OCI-LY1 (cell line): Measurements from ENCODE around the gene CD72.

Experiments
- H2AFZ ChIP-seq: fragments of 200-600 bp; sonication (generic), shearing (Covaris generic); 2 replicates; pipeline ENCODE4 v1.6.0; 2014; ENCODE audit warnings: antibody characterized with exemption, mild to moderate bottlenecking, low read length
- H3F3A ChIP-seq: fragments of 200-600 bp; sonication (generic), shearing (Covaris generic); 2 replicates; pipeline ENCODE4 v1.6.0; 2014; ENCODE audit warnings: mild to moderate bottlenecking, antibody characterized with exemption, low read length, moderate library complexity; ENCODE audit not compliant: insufficient read depth
- H3K27ac ChIP-seq: fragments of 200-600 bp; sonication (generic); 2 replicates; pipeline ENCODE4 v1.5.1; 2014; ENCODE audit warnings: low read length, mixed run types, mild to moderate bottlenecking, low read depth; ENCODE audit not compliant: poor library complexity, severe bottlenecking
- H3K27me3 ChIP-seq: fragments of 200-600 bp; sonication (generic); 2 replicates; pipeline ENCODE4 v1.6.0; 2014; ENCODE audit warnings: antibody characterized with exemption, mild to moderate bottlenecking, low read length, moderate library complexity; ENCODE audit not compliant: insufficient read depth
- H3K36me3 ChIP-seq: fragments of 200-600 bp; sonication (generic); 2 replicates; pipeline ENCODE4 v1.6.1; 2014; ENCODE audit warnings: mild to moderate bottlenecking, antibody characterized with exemption, low read length, moderate library complexity, mixed read lengths; ENCODE audit not compliant: insufficient read depth
- H3K4me1 ChIP-seq: fragments of 200-600 bp; sonication (generic); 2 replicates; pipeline ENCODE4 v1.5.1; 2014; ENCODE audit warnings: mild to moderate bottlenecking, low read length, moderate library complexity; ENCODE audit not compliant: insufficient read depth, severe bottlenecking
- H3K4me2 ChIP-seq: fragments of 200-600 bp; sonication (generic), shearing (Covaris generic); 2 replicates; pipeline ENCODE4 v1.6.1; 2014; ENCODE audit warnings: low read length
- H3K4me3 ChIP-seq: fragments of 200-600 bp; sonication (generic); 2 replicates; pipeline ENCODE4 v1.5.1; 2014; ENCODE audit warnings: low read length, low read depth, mild to moderate bottlenecking, mixed read lengths; ENCODE audit not compliant: poor library complexity, severe bottlenecking
- H3K79me2 ChIP-seq: fragments of 200-600 bp; shearing (Covaris generic); 2 replicates; pipeline ENCODE4 v1.6.1; 2016; ENCODE audit warnings: mixed run types, low read length, mixed read lengths; ENCODE audit not compliant: insufficient read depth
- H3K9ac ChIP-seq: fragments of 200-600 bp; sonication (generic), shearing (Covaris generic); 2 replicates; pipeline ENCODE4 v1.6.1; 2014; ENCODE audit warnings: mild to moderate bottlenecking, low read length, mixed read lengths
- H3K9me2 ChIP-seq: fragments of 200-600 bp; sonication (generic), shearing (Covaris generic); 2 replicates; pipeline ENCODE4 v1.6.1; 2014; ENCODE audit warnings: low read depth, mild to moderate bottlenecking, low read length, mixed read lengths
- H3K9me3 ChIP-seq: fragments of 200-600 bp; shearing (Covaris generic); 2 replicates; pipeline ENCODE4 v1.6.1; 2014; ENCODE audit warnings: low read length, mixed read lengths
- H4K20me1 ChIP-seq: fragments of 200-600 bp; sonication (generic), shearing (Covaris generic); 2 replicates; pipeline ENCODE4 v1.6.0; 2016; ENCODE audit warnings: mild to moderate bottlenecking, low read length; ENCODE audit not compliant: insufficient read depth
- EZH2 ChIP-seq: fragments of 200-600 bp; sonication (generic), shearing (Covaris generic); IDR thresholded peaks from 2 replicates; pipeline ENCODE4 v1.8.0; 2017; ENCODE audit warnings: borderline replicate concordance, mixed run types, mild to moderate bottlenecking, antibody characterized with exemption, low read length, moderate library complexity, mixed read lengths
- TF ChIP-seq, protein P1 (sequence below): fragments of 200-600 bp; sonication (generic), shearing (Covaris generic); IDR thresholded peaks from 2 replicates; pipeline ENCODE4 v1.5.1; 2017; ENCODE audit warnings: mild to moderate bottlenecking, antibody characterized with exemption, low read length, moderate library complexity, mixed read lengths

The CD72 gene

DNA sequence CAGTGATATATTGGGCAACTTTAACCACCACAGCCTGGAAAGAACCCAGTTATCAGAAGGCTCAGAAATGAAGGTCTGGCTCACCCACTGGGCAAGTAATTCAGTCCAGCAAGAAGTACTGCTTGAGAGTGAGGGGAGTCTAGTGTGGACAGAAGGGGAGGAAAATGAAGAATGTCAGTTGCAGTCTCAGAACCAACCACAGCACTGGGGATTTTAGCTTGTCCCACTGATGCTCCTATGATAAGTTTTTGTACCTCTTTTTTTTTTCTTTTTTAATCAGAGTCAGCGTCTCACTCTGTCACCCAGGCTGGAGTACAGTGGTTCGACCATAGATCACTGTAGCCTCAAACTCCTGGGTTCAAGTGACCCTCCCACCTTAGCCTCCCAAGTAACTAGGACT lies 9.4 kb upstream of the CD72 start:
- Histone ChIP-seq H3K4me2 (no peak overlapping the region), H2AFZ (no peak overlapping the region), H3K9me2 (no peaks in the 10 kb centered on the region), H3K9me3 (no peaks in the 10 kb centered on the region), H3K36me3 (no peaks in the 10 kb centered on the region), H3K79me2 (no peaks in the 10 kb centered on the region), H4K20me1 (no peaks in the 10 kb centered on the region), H3K4me1 (no peaks in the 10 kb centered on the region), H3K27me3 (no peaks in the 10 kb centered on the region), H3K4me3 (no peak overlapping the region), H3K9ac (no peak overlapping the region), H3F3A (no peaks in the 10 kb centered on the region), H3K27ac (no peak overlapping the region)
- TF ChIP-seq EZH2 = no peak
- TF ChIP-seq, protein P1, sequence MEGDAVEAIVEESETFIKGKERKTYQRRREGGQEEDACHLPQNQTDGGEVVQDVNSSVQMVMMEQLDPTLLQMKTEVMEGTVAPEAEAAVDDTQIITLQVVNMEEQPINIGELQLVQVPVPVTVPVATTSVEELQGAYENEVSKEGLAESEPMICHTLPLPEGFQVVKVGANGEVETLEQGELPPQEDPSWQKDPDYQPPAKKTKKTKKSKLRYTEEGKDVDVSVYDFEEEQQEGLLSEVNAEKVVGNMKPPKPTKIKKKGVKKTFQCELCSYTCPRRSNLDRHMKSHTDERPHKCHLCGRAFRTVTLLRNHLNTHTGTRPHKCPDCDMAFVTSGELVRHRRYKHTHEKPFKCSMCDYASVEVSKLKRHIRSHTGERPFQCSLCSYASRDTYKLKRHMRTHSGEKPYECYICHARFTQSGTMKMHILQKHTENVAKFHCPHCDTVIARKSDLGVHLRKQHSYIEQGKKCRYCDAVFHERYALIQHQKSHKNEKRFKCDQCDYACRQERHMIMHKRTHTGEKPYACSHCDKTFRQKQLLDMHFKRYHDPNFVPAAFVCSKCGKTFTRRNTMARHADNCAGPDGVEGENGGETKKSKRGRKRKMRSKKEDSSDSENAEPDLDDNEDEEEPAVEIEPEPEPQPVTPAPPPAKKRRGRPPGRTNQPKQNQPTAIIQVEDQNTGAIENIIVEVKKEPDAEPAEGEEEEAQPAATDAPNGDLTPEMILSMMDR = no peak

DNA sequence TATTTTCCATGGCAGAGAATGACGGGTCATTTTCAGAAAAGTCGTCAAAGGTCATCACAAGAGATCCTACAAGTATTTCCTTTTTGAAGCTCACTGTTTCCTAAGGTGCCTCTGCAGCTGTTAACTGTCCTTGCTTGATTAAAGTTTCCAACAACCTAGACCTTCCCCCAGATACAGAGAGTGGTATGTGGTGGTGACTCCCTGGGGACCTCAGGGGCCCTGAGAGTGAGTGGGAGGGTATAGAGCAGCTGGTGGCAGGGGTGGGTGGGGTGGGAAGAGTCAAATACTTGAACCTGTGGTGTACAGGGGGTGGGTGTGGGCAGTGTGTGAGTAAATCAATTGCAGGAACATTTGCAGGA lies 1.6 kb upstream of the CD72 start:
- Histone ChIP-seq H2AFZ (no peak overlapping the region), H3K4me2 (peak overlapping the region; percentile 95), H3K9me3 (no peaks in the 10 kb centered on the region), H3K27me3 (no peaks in the 10 kb centered on the region), H4K20me1 (no peaks in the 10 kb centered on the region), H3K79me2 (no peaks in the 10 kb centered on the region), H3K27ac (peak overlapping the region; percentile 100), H3K36me3 (peaks cover 14% of the 10 kb centered on the region; the same call in 1 of the 2 replicates), H3F3A (peaks cover 15% of the 10 kb centered on the region), H3K9me2 (no peaks in the 10 kb centered on the region), H3K4me1 (peaks cover 73% of the 10 kb centered on the region), H3K9ac (peak overlapping the region; percentile 93), H3K4me3 (peak overlapping the region; percentile 74)
- TF ChIP-seq, protein P1 = no peak
- TF ChIP-seq EZH2 = no peak

DNA sequence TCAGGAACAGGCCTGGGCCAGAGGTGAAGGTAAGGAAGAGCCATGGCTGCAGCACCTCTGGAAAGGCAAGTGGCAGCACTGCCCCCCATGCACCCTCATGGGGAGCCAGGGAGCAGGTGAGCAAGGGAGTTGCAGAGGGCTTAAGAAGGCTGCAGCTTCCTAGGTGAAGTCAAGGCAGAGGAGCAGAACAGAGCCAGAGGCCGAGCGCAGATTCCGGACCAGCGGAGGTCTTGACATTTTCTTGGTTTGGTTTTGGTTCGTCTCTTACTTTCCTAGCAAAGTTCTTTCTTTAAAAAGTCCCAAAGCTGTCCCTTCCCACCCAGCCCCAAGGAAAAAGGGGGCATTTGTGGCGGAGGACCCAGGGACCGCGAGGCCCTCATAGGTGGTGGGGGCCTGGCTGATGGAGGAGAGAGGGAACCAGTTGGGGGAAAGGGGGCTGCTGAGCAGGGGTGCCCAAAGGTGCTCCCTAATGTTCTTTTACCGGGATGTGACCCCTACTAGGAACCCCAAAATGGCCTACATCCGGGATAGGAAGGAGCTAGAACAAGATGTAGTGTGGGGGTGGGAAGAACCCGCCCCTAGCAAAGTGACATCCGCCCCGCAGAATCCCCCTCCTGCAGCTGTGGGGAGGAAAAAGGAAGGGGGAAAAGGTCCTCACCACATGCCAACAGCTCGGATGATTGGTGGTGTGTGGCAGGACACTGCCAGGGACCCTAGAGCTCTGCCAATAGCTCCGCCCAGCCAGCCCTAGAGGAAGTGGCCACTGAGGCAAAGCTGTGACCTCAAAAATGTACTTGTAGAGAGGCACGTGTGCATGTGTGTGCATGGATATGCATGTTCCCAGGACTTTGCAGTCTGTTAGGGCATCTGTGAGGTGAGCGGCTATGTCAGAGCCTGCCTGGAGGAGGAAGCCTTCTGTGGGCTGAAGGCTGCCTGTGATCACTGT lies 914 bp upstream of the CD72 start:
- Histone ChIP-seq H3K9ac (peak overlapping the region; percentile 93), H4K20me1 (no peaks in the 10 kb centered on the region), H3K36me3 (peaks cover 21% of the 10 kb centered on the region; the same call in 1 of the 2 replicates), H3K79me2 (no peaks in the 10 kb centered on the region), H3K27me3 (no peaks in the 10 kb centered on the region), H3K4me3 (peak overlapping the region; percentile 74), H3K9me3 (no peaks in the 10 kb centered on the region), H3K27ac (peak overlapping the region; percentile 100), H2AFZ (no peak overlapping the region), H3F3A (peaks cover 15% of the 10 kb centered on the region), H3K4me2 (peak overlapping the region; percentile 95), H3K9me2 (no peaks in the 10 kb centered on the region), H3K4me1 (peaks cover 73% of the 10 kb centered on the region)
- TF ChIP-seq, protein P1 = no peak
- no peak for TF ChIP-seq EZH2
